SH-SY5Y (cell line): ENCODE results near the gene UBL4B.

Source experiments
- GATA2 ChIP-seq: IDR thresholded peaks from 2 replicates; pipeline ENCODE4 v1.6.1; 2011; ENCODE audit warnings: mild to moderate bottlenecking, low read depth, low read length
- GATA3 ChIP-seq: IDR thresholded peaks from 2 replicates; pipeline ENCODE4 v1.6.1; 2011; ENCODE audit warnings: low read depth, mild to moderate bottlenecking, low read length, moderate library complexity

DNA sequence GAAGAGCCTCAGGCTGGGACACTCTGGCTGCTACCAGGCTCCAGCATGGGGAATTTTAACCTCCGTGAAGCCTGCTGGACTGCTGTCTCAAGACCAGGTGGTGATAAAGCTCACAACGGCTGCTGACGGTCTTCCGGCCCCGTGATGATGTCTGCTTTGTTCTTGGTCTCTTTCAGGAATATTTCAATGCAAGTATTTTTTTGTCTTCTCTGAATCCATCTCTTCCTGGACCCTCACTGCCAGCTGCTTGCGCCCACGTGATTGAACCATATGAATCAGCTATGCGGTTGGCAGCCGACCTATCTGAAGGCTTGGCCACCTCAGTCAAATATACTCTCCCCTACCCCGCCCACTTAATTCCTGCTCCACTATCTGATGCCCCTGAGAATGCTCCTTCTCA lies 23.4 kb downstream of the UBL4B start:
- no peak for TF ChIP-seq GATA2
- TF ChIP-seq GATA3: no peak
